ENCODE measurements around the gene KRT74. TPM values are rescaled to one million over a fixed set of nuclear protein-coding genes. Genes with fewer than 3 reads are reported as not detected.

KRT74 gene
- total and polyA plus RNA-seq, 10 of the 15 experiments (the other 5 are each of a cell fraction or from before 2014, with no cell fraction given): not detected

DNA sequence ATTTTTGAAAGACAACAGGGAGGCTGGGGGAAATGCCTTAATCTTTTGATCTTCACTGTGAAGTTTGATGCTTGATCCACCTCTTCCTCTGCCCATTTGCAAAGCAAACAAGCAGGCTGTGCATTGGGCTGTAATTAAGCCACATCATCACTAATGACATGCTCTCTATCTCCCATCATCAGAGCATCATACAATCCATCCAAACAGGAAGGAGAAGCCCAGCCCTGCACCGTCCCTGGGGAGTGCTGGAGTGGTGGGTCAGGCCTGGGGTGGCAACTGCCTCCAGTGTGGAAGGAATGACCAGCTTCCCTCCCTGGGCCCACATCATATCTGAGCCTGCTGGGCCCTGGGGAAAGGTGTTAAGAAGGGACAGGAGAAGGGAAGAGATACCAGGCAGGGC is 6.9 kb upstream of the KRT74 start:
- no TSS peak for BruUV-seq (replicated peaks)
- Histone ChIP-seq H4K20me1 (ENCODE audit: control insufficient read depth, insufficient read depth) (peaks cover 4% of the 10 kb centered on the region; the same call in 1 of the 2 replicates), H3K79me2 (ENCODE audit: control insufficient read depth, insufficient read depth, low read length) (no peaks in the 10 kb centered on the region), H3K4me3 (no peak overlapping the region), H3K36me3 (ENCODE audit: control insufficient read depth in 2 of 2, insufficient read depth in 2 of 2, low read length in 1 of 2) (no peaks in the 10 kb centered on the region), H3K4me2 (ENCODE audit: control insufficient read depth, insufficient read depth) (no peak overlapping the region), H3K27ac (ENCODE audit: control insufficient read depth, insufficient read depth) (no peak overlapping the region), H3K9me3 (replicated peaks; ENCODE audit: control insufficient read depth, insufficient read depth, low read length) (no peaks in the 10 kb centered on the region), H3K27me3 (replicated peaks in 1 of 2; ENCODE audit: control insufficient read depth in 2 of 2, insufficient read depth in 2 of 2, low read length in 1 of 2) (peaks cover 3 to 7% of the 10 kb centered on the region in 2 experiments; a peak in 3 of 4 replicates), H3K9ac (ENCODE audit: control insufficient read depth, insufficient read depth, low read length) (no peak overlapping the region), H3K4me1 (ENCODE audit: control insufficient read depth, insufficient read depth, low read length) (no peaks in the 10 kb centered on the region), H2AFZ (ENCODE audit: control insufficient read depth, low read depth, low read length) (no peak overlapping the region)
- DNase-seq (ENCODE audit: low read depth, low spot score) (no peak), FAIRE-seq (no peak), ATAC-seq (no peak)
- TF ChIP-seq NFYA (IDR thresholded peaks at IDR 0.05; ENCODE audit: borderline replicate concordance, low read depth, low read length) (no peak), PAX5 (IDR thresholded peaks at IDR 0.05; ENCODE audit: borderline replicate concordance, low read depth, low read length) (no peak), SREBF2 (IDR thresholded peaks at IDR 0.05; ENCODE audit: low read length) (no peak), ZNF384 (IDR thresholded peaks at IDR 0.05; ENCODE audit: borderline replicate concordance, low read depth, low read length) (no peak)
- intact Hi-C loops (cut with micrococcal nuclease; ENCODE audit: unreplicated experiment) (no loop called here), in situ Hi-C loops (cut with MboI) (loop anchor here (10.0 kb wide), 1 partner anchor 284 kb away; no protein-coding TSS in a partner anchor)
- CTCF ChIA-PET: interaction anchor here (0.7 to 5.3 kb wide), 4 partner anchors 290 to 299 kb away, joined by 4 to 36 read pairs (median 6); no protein-coding TSS in a partner anchor
- 0% methylated on average over 1 of the region's 1 CpG for WGBS (ENCODE audit: insufficient coverage, insufficient replicate concordance, low lambda C conversion rate, missing lambda C conversion rate)
- POLR2A ChIA-PET: interaction anchor here (0.6 kb wide), 2 partner anchors 403 to 570 kb away, joined by 3 to 5 read pairs; no protein-coding TSS in a partner anchor
- RAD21 ChIA-PET (ENCODE audit: unreplicated experiment): no interaction called here
- SMC1A ChIA-PET (ENCODE audit: uncharacterized antibody, unreplicated experiment): no interaction called here

DNA sequence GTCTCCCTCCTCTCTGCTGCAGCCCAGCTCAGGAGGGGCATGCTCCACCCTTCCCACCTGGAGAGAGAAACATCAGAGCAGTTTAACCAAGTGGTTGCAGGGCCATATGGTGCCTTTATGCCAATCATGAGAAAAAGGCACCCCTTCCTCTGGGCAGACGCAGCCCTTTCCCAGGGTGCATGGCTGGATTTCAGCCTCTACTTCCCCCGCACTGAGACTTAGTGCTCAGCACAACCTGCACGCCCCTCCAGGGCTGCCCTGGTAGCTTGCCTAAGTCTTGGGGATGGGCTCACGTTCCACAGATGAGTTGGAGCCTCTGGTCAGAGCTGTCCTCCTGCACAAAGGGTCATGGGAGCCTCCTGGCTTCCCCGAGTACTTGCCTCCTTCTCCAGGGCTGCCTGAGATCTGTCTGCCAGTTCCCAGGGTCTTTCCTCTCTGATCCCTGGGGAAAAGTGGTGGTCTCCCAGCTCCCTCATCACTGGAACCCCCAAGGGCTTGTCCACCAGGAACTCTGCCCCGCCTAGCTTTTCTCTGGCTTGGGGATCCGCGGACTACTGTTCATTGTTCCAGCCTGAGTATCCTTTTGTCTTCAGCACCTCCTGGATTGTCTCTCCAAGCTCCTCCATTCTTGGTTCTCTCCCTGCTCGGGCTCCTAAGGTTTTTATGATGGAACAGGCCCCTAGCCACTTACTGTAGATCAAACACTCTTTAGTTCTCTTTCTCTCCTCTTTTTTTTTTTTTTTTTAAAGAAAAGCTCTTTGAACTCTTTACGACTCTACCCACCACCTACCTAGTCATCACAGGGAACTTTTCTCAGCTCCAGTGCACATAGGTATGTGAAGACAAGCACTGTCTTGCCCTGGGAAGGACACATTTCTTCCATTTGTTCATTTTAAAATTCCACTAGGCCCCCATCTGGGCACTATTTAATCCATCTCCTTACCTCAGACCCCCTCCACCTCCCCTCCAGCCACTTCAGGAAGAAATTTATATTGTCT is 6.1 kb upstream of the KRT74 start:
- Histone ChIP-seq H4K20me1 (ENCODE audit: control insufficient read depth, insufficient read depth) (peaks cover 4% of the 10 kb centered on the region; the same call in 1 of the 2 replicates), H3K27me3 (replicated peaks in 1 of 2; ENCODE audit: control insufficient read depth in 2 of 2, insufficient read depth in 2 of 2, low read length in 1 of 2) (peaks cover 3 to 7% of the 10 kb centered on the region in 2 experiments; a peak in 3 of 4 replicates), H3K36me3 (ENCODE audit: control insufficient read depth in 2 of 2, insufficient read depth in 2 of 2, low read length in 1 of 2) (no peaks in the 10 kb centered on the region), H3K27ac (ENCODE audit: control insufficient read depth, insufficient read depth) (no peak overlapping the region), H3K4me1 (ENCODE audit: control insufficient read depth, insufficient read depth, low read length) (no peaks in the 10 kb centered on the region), H3K4me3 (no peak overlapping the region), H3K9me3 (replicated peaks; ENCODE audit: control insufficient read depth, insufficient read depth, low read length) (no peaks in the 10 kb centered on the region), H3K9ac (ENCODE audit: control insufficient read depth, insufficient read depth, low read length) (no peak overlapping the region), H2AFZ (ENCODE audit: control insufficient read depth, low read depth, low read length) (no peak overlapping the region), H3K79me2 (ENCODE audit: control insufficient read depth, insufficient read depth, low read length) (no peaks in the 10 kb centered on the region), H3K4me2 (ENCODE audit: control insufficient read depth, insufficient read depth) (no peak overlapping the region)
- no peak for FAIRE-seq
- in situ Hi-C loops (cut with MboI) (loop anchor here (10.0 kb wide), 1 partner anchor 285 kb away; no protein-coding TSS in a partner anchor), intact Hi-C loops (cut with micrococcal nuclease; ENCODE audit: unreplicated experiment) (no loop called here)
- DNase-seq (ENCODE audit: low read depth, low spot score): no peak
- RAD21 ChIA-PET (ENCODE audit: unreplicated experiment): no interaction called here
- SMC1A ChIA-PET (ENCODE audit: uncharacterized antibody, unreplicated experiment): no interaction called here
- no TSS peak for BruUV-seq (replicated peaks)
- ATAC-seq: no peak
- POLR2A ChIA-PET: interaction anchor here (0.6 kb wide), 2 partner anchors 402 to 569 kb away, joined by 3 to 5 read pairs; no protein-coding TSS in a partner anchor
- 16% methylated on average over 9 of the region's 10 CpGs for WGBS (ENCODE audit: insufficient coverage, insufficient replicate concordance, low lambda C conversion rate, missing lambda C conversion rate)
- CTCF ChIA-PET: interaction anchor here (1.4 to 1.8 kb wide), 2 partner anchors 291 to 300 kb away, joined by 4 to 8 read pairs; no protein-coding TSS in a partner anchor
- TF ChIP-seq SMAD5 (IDR thresholded peaks at IDR 0.05; ENCODE audit: low read depth): no peak
- no peak for TF ChIP-seq ZNF622 (IDR thresholded peaks at IDR 0.05)
- no peak for TF ChIP-seq RELA (IDR thresholded peaks at IDR 0.05; ENCODE audit: borderline replicate concordance, partially characterized antibody)
- TF ChIP-seq, protein P1, sequence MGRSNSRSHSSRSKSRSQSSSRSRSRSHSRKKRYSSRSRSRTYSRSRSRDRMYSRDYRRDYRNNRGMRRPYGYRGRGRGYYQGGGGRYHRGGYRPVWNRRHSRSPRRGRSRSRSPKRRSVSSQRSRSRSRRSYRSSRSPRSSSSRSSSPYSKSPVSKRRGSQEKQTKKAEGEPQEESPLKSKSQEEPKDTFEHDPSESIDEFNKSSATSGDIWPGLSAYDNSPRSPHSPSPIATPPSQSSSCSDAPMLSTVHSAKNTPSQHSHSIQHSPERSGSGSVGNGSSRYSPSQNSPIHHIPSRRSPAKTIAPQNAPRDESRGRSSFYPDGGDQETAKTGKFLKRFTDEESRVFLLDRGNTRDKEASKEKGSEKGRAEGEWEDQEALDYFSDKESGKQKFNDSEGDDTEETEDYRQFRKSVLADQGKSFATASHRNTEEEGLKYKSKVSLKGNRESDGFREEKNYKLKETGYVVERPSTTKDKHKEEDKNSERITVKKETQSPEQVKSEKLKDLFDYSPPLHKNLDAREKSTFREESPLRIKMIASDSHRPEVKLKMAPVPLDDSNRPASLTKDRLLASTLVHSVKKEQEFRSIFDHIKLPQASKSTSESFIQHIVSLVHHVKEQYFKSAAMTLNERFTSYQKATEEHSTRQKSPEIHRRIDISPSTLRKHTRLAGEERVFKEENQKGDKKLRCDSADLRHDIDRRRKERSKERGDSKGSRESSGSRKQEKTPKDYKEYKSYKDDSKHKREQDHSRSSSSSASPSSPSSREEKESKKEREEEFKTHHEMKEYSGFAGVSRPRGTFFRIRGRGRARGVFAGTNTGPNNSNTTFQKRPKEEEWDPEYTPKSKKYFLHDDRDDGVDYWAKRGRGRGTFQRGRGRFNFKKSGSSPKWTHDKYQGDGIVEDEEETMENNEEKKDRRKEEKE (IDR thresholded peaks at IDR 0.05): no peak
- no peak for TF ChIP-seq NR2C1 (IDR thresholded peaks at IDR 0.05)
- TF ChIP-seq, protein P2, sequence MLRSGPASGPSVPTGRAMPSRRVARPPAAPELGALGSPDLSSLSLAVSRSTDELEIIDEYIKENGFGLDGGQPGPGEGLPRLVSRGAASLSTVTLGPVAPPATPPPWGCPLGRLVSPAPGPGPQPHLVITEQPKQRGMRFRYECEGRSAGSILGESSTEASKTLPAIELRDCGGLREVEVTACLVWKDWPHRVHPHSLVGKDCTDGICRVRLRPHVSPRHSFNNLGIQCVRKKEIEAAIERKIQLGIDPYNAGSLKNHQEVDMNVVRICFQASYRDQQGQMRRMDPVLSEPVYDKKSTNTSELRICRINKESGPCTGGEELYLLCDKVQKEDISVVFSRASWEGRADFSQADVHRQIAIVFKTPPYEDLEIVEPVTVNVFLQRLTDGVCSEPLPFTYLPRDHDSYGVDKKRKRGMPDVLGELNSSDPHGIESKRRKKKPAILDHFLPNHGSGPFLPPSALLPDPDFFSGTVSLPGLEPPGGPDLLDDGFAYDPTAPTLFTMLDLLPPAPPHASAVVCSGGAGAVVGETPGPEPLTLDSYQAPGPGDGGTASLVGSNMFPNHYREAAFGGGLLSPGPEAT (IDR thresholded peaks at IDR 0.05; ENCODE audit: low read depth): no peak
- no peak for TF ChIP-seq MTA2 (IDR thresholded peaks at IDR 0.05; ENCODE audit: low read depth)
